Measurements from ENCODE around the gene NUDT4B.
"Not testable (repeated sequence)": the region's sequence is repeated elsewhere in the genome, so short reads cannot be mapped to it uniquely, and the experiment has no call there.

- TF ChIP-seq, protein P1, sequence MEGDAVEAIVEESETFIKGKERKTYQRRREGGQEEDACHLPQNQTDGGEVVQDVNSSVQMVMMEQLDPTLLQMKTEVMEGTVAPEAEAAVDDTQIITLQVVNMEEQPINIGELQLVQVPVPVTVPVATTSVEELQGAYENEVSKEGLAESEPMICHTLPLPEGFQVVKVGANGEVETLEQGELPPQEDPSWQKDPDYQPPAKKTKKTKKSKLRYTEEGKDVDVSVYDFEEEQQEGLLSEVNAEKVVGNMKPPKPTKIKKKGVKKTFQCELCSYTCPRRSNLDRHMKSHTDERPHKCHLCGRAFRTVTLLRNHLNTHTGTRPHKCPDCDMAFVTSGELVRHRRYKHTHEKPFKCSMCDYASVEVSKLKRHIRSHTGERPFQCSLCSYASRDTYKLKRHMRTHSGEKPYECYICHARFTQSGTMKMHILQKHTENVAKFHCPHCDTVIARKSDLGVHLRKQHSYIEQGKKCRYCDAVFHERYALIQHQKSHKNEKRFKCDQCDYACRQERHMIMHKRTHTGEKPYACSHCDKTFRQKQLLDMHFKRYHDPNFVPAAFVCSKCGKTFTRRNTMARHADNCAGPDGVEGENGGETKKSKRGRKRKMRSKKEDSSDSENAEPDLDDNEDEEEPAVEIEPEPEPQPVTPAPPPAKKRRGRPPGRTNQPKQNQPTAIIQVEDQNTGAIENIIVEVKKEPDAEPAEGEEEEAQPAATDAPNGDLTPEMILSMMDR (IDR thresholded peaks at IDR 0.05): not testable (repeated sequence)
- TF ChIP-seq POLR2AphosphoS5 (IDR thresholded peaks at IDR 0.05): not testable (repeated sequence)
Measured at GRCh38 chr1:148777649-148778048, 29.1 kb downstream of the NUDT4B start.

Data from breast epithelium (tissue), 3 donors.